T-helper 1 cell treated with Interleukin-12 subunit alpha and Interleukin-12 subunit beta and Interleukin-4 antibody, amounts not matched to agents 30 μg/mL and 1 μg/mL, for 36 hours (primary cell): ENCODE results near the gene ARPC2.
"Not testable (repeated sequence)": the region's sequence is repeated elsewhere in the genome, so short reads cannot be mapped to it uniquely, and the experiment has no call there.

Experiments
- H3K27ac Mint-ChIP-seq: one replicate; pipeline ENCODE4 v1.8.0; 2021; ENCODE audit warnings: mild to moderate bottlenecking, mixed read lengths
- H3K27me3 Mint-ChIP-seq: one replicate; pipeline ENCODE4 v1.8.0; 2021; ENCODE audit warnings: low read depth, mixed read lengths
- H3K36me3 Mint-ChIP-seq: one replicate; pipeline ENCODE4 v1.8.0; 2021; ENCODE audit warnings: low read depth, mixed read lengths
- H3K4me1 Mint-ChIP-seq: one replicate; pipeline ENCODE4 v1.8.0; 2021; ENCODE audit warnings: low read depth, mixed read lengths
- H3K4me3 Mint-ChIP-seq: one replicate; pipeline ENCODE4 v1.8.0; 2021; ENCODE audit warnings: mild to moderate bottlenecking, moderate library complexity, mixed read lengths
- H3K9me3 Mint-ChIP-seq: one replicate; pipeline ENCODE4 v1.8.0; 2021; ENCODE audit warnings: mixed read lengths

Gene ARPC2

GRCh38 chr2:218265626-218266025 lies 48.6 kb downstream of the ARPC2 start:
- Mint-ChIP-seq H3K4me3 (no peak overlapping the region), H3K9me3 (no peaks in the 10 kb centered on the region), H3K27me3 (no peaks in the 10 kb centered on the region), H3K36me3 (peaks cover 23% of the 10 kb centered on the region), H3K27ac (no peak overlapping the region), H3K4me1 (peaks cover 22% of the 10 kb centered on the region)

GRCh38 chr2:218266316-218266979 lies 49.5 kb downstream of the ARPC2 start:
- Mint-ChIP-seq H3K9me3 (no peaks in the 10 kb centered on the region), H3K27ac (peak overlapping the region; percentile 43), H3K4me1 (peaks cover 27% of the 10 kb centered on the region), H3K36me3 (peaks cover 23% of the 10 kb centered on the region), H3K27me3 (no peaks in the 10 kb centered on the region), H3K4me3 (no peak overlapping the region)

GRCh38 chr2:218267259-218267658 lies 50.3 kb downstream of the ARPC2 start:
- Mint-ChIP-seq H3K9me3 (no peaks in the 10 kb centered on the region), H3K27ac (no peak overlapping the region), H3K4me3 (no peak overlapping the region), H3K27me3 (no peaks in the 10 kb centered on the region), H3K36me3 (peaks cover 23% of the 10 kb centered on the region), H3K4me1 (peaks cover 35% of the 10 kb centered on the region)

DNA sequence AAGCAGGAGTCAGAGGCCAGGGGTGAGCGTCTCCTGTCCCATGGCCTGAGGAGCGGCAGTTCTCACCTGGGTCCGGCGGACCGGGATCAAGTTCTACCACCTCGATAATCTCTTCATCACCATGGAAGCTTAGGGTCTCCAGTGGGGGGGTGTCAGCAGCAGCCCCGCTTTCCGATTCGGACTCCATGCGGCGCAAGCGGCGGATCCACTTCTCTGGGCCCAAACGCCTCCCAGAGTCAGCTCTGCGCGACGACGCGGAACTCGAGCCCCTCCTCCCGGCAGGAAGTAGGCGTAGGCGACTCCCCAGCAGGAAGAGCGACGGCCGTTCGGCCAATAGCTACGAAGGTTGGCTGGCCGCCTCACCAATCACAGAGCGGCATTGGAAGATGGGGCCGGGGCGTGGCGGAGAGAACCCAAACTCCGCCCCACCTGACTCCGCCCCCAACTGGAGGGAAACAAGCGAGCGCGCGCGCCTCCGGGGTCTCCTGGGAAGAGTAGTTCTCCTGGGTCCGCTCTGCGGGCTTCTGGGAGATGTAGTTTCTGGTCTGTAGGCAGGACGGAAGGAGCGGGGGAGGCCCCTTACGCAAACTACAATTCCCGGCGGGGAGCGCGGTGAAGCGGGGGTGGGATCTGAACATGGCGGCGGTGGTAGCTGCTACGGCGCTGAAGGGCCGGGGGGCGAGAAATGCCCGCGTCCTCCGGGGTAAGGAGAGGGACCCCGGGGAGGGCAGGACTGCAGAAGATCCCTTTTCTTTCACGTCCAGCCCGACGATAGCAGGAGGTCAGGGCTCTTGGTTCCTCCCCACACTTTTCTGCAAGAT lies 53.1 kb downstream of the ARPC2 start, which contains the start of the genes AAMP and PNKD:
Gene AAMP, minus strand, starts transcription at position 238 of the 821 bp plus-strand sequence. Its CDS starts 51 bp downstream, at position 187.
Gene PNKD, plus strand, starts transcription at position 620 of the 821 bp plus-strand sequence. Its CDS starts 17 bp downstream, at position 637.
- Mint-ChIP-seq H3K4me1 (peaks cover 34% of the 10 kb centered on the region), H3K27me3 (no peaks in the 10 kb centered on the region), H3K27ac (peak within 1 kb of the TSS; percentile 92)

GRCh38 chr2:218270721-218271486 lies 53.9 kb downstream of the ARPC2 start:
- Mint-ChIP-seq H3K27ac (peak overlapping the region; percentile 21), H3K27me3 (no peaks in the 10 kb centered on the region)

More for the DNA sequence above, 53.1 kb downstream of the ARPC2 start, which contains the start of the genes AAMP and PNKD:
- Mint-ChIP-seq H3K36me3 (peaks cover 32% of the 10 kb centered on the region), H3K9me3 (no peaks in the 10 kb centered on the region), H3K4me3 (peak within 1 kb of the TSS; percentile 93)

DNA sequence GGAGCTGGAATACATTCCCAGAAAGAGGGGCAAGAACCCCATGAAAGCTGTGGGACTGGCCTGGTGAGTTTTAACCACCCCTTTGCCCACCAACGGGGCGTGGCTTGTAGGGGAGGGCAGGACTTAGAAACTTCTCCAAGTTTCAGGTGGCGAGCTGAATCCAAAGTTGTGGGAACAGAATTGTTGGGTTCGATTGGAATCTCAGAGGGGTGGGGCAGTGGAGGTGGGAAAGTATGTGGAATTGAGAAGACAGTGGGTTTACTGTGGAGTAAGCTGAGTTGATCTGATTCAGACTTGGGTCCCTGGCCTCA lies 54.5 kb downstream of the ARPC2 start:
- H3K27ac Mint-ChIP-seq, result no peak overlapping the region

More at GRCh38 chr2:218270721-218271486, 53.9 kb downstream of the ARPC2 start:
- Mint-ChIP-seq H3K9me3 (no peaks in the 10 kb centered on the region), H3K36me3 (peaks cover 35% of the 10 kb centered on the region), H3K4me3 (peak overlapping the region; percentile 93), H3K4me1 (peaks cover 34% of the 10 kb centered on the region)

GRCh38 chr2:218271865-218272530 lies 55.0 kb downstream of the ARPC2 start:
- Mint-ChIP-seq H3K9me3 (no peaks in the 10 kb centered on the region), H3K4me1 (peaks cover 33% of the 10 kb centered on the region), H3K27me3 (no peaks in the 10 kb centered on the region), H3K4me3 (peak overlapping the region; percentile 93), H3K36me3 (peaks cover 42% of the 10 kb centered on the region), H3K27ac (peak overlapping the region; percentile 8)

More for the DNA sequence above, 54.5 kb downstream of the ARPC2 start:
- peaks cover 37% of the 10 kb centered on the region for H3K36me3 Mint-ChIP-seq
- H3K27me3 Mint-ChIP-seq, result no peaks in the 10 kb centered on the region
- H3K4me3 Mint-ChIP-seq, result peak overlapping the region; percentile 93
- H3K4me1 Mint-ChIP-seq, result peaks cover 33% of the 10 kb centered on the region
- no peaks in the 10 kb centered on the region for H3K9me3 Mint-ChIP-seq

DNA sequence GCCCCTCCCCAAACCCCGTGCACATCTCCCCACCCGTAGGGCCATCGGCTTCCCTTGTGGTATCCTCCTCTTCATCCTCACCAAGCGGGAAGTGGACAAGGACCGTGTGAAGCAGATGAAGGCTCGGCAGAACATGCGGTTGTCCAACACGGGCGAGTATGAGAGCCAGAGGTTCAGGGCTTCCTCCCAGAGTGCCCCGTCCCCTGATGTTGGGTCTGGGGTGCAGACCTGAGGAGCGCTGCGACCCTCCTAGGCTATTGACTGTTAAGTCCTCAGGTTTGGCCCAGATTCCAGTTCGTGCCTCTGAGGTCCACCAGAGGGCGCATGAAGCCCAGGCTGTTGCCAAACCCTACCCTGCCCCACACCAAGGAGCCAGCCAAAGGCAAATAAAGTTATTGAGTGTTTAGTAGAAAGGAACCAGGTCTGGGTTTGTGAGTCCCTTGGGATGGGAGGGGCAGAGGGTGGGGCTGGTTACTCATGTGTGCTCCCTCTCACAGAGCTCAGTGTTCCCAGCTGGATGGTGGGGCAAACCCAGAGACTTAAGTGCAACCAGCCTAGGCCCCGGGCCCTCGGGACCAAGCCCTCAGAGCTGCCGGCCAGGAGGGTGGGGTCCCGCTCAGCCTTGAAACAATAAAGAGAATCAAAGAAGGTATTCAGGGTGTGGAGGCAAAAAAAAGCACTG lies 55.7 kb downstream of the ARPC2 start:
- H3K36me3 Mint-ChIP-seq, result peaks cover 42% of the 10 kb centered on the region
- H3K27me3 Mint-ChIP-seq, result no peaks in the 10 kb centered on the region
- H3K4me1 Mint-ChIP-seq, result peaks cover 30% of the 10 kb centered on the region
- peak overlapping the region; percentile 28 for H3K4me3 Mint-ChIP-seq
- no peaks in the 10 kb centered on the region for H3K9me3 Mint-ChIP-seq
- no peak overlapping the region for H3K27ac Mint-ChIP-seq

DNA sequence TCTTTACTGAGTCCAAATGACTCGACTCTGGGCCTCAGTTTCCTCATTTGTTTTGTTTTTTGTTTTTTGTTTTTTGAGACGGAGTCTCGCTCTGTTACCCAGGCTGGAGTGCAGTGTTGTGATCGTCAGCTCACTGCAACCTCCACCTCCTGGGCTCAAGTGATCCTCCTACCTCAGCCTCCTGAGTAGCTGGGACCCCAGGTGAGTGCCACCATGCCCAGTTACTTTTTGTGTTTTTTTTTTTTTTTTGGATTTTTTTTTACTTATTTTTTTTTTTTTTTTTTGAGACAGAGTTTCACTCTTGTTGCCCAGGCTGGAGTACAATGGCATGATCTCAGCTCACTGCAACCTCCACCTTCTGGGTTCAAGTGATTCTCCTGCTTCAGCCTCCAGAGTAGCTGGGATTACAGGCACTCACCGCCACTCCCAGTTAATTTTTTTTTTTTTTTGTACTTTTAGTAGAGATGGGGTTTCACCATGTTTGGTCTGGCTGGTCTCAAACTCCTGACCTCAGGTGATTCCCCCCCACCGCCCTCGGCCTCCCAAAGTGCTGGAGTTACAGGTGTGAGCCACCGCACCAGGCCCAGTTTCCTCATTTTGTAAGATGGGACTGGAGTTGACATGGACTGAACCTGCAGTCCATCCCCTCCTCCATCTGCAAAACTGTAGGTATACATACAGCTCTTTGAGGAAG lies 56.4 kb downstream of the ARPC2 start:
- Mint-ChIP-seq H3K4me1 (peaks cover 30% of the 10 kb centered on the region), H3K36me3 (peaks cover 42% of the 10 kb centered on the region)

GRCh38 chr2:218273908-218274249 lies 56.9 kb downstream of the ARPC2 start:
- H3K4me1 Mint-ChIP-seq, result peaks cover 30% of the 10 kb centered on the region
- no peak overlapping the region for H3K27ac Mint-ChIP-seq
- no peaks in the 10 kb centered on the region for H3K9me3 Mint-ChIP-seq
- H3K36me3 Mint-ChIP-seq, result peaks cover 42% of the 10 kb centered on the region
- H3K27me3 Mint-ChIP-seq, result no peaks in the 10 kb centered on the region
- no peak overlapping the region for H3K4me3 Mint-ChIP-seq

More for the DNA sequence above, 56.4 kb downstream of the ARPC2 start:
- H3K4me3 Mint-ChIP-seq, H3K9me3 Mint-ChIP-seq, H3K27me3 Mint-ChIP-seq: not testable (repeated sequence)
- H3K27ac Mint-ChIP-seq, result peak overlapping the region; percentile 36

DNA sequence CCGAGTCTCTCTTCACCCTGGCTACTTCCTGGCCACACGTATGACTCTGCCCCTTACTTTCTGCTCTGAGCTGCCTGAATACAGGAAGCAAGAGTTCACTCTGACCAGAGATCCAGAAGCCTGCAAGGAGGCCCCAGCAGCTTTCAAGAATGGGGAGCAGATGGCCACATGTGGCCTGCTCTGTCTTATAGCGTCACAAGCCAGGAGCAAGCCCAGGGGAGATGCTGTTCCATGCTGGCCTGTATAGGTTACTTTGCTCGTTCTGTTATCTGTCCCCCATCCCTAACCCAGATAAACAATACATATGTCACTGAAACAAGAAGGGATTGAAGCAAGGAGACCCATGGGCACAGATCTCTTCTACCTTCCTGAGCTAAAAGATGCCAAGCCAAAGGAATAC lies 57.6 kb downstream of the ARPC2 start:
- Mint-ChIP-seq H3K4me1 (peaks cover 25% of the 10 kb centered on the region), H3K36me3 (peaks cover 42% of the 10 kb centered on the region), H3K27me3 (no peaks in the 10 kb centered on the region), H3K4me3 (no peak overlapping the region), H3K27ac (no peak overlapping the region), H3K9me3 (no peaks in the 10 kb centered on the region)

GRCh38 chr2:218275371-218276072 lies 58.5 kb downstream of the ARPC2 start:
- Mint-ChIP-seq H3K27me3 (no peaks in the 10 kb centered on the region), H3K36me3 (peaks cover 46% of the 10 kb centered on the region), H3K9me3 (no peaks in the 10 kb centered on the region), H3K4me1 (peaks cover 27% of the 10 kb centered on the region), H3K27ac (no peak overlapping the region), H3K4me3 (no peak overlapping the region)
